Activated T-helper 2 cell treated with anti-CD3 and anti-CD28 coated beads, Interferon-gamma antibody, Interleukin-2, Interleukin-4, amounts not matched to agents 10 μg/mL and 5 μg/mL and 100 μg/mL, durations not matched to agents 14 hours and 24 hours and 36 hours (primary cell): ENCODE measurements around the gene TTLL9. TPM values are rescaled to one million over a fixed set of nuclear protein-coding genes. Genes with fewer than 3 reads are reported as not detected.

Source experiments
- DNase-seq: peaks from one replicate; pipeline ENCODE4 v3.0.0; 2021; ENCODE audit warnings: low spot score
- H3K27ac Mint-ChIP-seq: one replicate; pipeline ENCODE4 v1.8.0; 2021; ENCODE audit warnings: mixed read lengths
- H3K27me3 Mint-ChIP-seq: one replicate; pipeline ENCODE4 v1.8.0; 2021; ENCODE audit warnings: low read depth, mixed read lengths
- H3K36me3 Mint-ChIP-seq: one replicate; pipeline ENCODE4 v1.8.0; 2021; ENCODE audit warnings: low read depth, mixed read lengths
- H3K4me1 Mint-ChIP-seq: one replicate; pipeline ENCODE4 v1.8.0; 2021; ENCODE audit warnings: low read depth, mixed read lengths
- H3K4me3 Mint-ChIP-seq: one replicate; pipeline ENCODE4 v1.8.0; 2021; ENCODE audit warnings: low read depth, mild to moderate bottlenecking, moderate library complexity, mixed read lengths
- H3K9me3 Mint-ChIP-seq: one replicate; pipeline ENCODE4 v1.8.0; 2021; ENCODE audit warnings: mixed read lengths
- intact Hi-C: fragments of 100-400 bp; cut with micrococcal nuclease; formaldehyde crosslinking; loops from one replicate; pipeline ENCODE4 v1.15.1; 2023
- total RNA-seq: library from RNA; stranded (reverse); gene quantifications from 2 replicates; pipeline ENCODE4 v1.2.3, GENCODE V29; 2022

The TTLL9 gene
- total RNA-seq, 1 donor from 2014 or later = not detected

DNA sequence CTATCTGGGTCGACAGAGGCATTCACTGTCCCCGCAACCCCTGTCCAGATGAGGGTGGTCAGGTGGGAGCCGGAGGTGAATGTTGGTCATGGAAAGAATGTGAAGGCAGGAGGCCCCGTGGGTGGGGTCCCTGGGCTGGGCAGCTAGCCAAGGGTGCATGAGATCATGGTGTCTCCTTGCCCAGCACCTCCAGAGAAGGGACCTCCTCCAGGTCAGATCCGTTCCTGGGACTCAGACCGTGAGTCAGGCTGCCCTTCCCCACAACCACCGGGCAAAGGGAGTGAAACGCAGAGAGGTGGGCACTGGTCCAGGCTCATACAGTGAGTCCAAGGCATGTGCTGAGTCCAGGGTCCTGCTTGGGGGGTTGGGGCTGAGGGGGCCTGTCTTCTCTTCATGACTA lies 28.5 kb upstream of the TTLL9 start:
- Mint-ChIP-seq H3K9me3 (no peaks in the 10 kb centered on the region), H3K4me1 (no peaks in the 10 kb centered on the region), H3K27ac (no peak overlapping the region), H3K4me3 (no peak overlapping the region), H3K36me3 (no peaks in the 10 kb centered on the region), H3K27me3 (no peaks in the 10 kb centered on the region)
- intact Hi-C loops = no loop called here
- DNase-seq = no peak

DNA sequence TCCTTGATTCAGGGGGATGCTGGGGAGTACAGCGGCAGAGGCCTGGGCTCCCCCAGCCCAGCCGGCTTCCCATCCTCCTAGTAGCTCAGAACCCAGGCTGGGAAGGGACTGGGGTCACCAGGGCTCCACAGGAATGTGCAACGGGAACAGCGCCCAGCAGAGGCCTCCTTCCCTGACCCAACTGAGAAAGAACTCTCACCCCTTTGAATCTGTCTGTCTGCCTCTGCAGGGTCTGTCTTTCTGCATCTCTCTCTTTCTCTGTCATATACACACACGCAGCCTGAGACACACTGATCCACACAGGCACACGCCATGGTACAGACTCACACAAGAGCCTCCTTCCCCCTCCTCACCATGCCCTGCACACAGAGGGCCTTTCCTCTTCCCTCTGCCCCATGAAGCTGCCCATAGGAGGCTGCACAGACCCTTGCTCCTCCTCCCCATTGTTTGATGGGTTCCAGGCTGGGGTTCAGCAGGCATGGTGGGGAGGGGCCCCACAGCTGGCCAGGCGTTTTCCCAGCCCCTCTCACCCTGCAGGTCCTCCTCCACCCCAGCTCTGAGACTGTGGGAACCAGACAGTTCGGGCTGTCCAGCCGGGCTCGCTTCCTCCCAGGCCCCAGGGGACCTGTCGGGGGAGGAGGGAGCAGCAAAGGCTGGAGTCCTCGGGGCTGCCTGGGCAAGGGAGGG lies 27.8 kb upstream of the TTLL9 start:
- no peaks in the 10 kb centered on the region for H3K27me3 Mint-ChIP-seq
- H3K4me1 Mint-ChIP-seq = no peaks in the 10 kb centered on the region
- intact Hi-C loops = no loop called here

DNA sequence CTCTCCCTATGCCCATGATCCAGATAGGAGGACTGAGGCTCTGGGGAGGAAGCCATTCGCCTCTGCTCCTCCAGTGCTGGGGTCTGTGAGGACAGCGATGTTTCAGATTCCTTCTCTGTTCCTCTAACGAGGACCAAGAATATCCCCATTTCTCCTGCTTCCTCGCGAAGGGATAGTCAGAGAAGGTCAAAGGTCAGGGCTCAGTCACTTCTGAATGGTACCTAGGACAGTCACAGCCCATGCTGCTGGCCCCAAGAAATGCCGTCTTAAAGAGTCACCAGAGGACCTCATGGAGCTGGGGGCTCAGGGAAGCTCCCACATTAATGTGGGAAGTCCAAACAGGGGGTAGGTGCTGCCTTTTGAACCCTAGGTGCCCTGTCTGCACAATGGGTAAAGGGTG lies 27.1 kb upstream of the TTLL9 start:
- no peak for DNase-seq
- Mint-ChIP-seq H3K4me3 (no peak overlapping the region), H3K9me3 (no peaks in the 10 kb centered on the region), H3K27me3 (no peaks in the 10 kb centered on the region), H3K4me1 (no peaks in the 10 kb centered on the region), H3K27ac (no peak overlapping the region), H3K36me3 (no peaks in the 10 kb centered on the region)
- intact Hi-C loops = no loop called here

More for the DNA sequence above, 27.8 kb upstream of the TTLL9 start:
- Mint-ChIP-seq H3K9me3 (no peaks in the 10 kb centered on the region), H3K4me3 (no peak overlapping the region), H3K27ac (no peak overlapping the region), H3K36me3 (no peaks in the 10 kb centered on the region)
- no peak for DNase-seq

DNA sequence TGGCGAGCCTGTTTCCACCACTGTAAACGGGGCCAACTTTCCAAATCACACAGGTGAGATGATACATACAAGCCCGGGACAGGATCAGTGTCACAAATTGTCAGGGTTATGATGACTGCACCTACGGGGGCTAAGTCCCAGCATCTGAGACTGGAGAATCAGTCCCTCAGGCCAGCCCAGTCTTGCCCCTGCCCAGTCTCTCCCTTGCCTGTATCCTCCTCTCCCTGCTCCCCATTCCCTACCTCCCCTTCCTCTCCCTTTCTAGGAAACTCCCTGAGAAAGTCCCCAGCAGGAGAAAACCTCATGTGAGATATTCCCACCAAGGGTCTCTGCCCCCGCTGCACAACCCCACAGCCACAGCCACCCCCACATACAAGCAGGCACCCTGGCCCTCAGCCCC lies 26.6 kb upstream of the TTLL9 start:
- intact Hi-C loops = no loop called here
- DNase-seq = no peak

DNA sequence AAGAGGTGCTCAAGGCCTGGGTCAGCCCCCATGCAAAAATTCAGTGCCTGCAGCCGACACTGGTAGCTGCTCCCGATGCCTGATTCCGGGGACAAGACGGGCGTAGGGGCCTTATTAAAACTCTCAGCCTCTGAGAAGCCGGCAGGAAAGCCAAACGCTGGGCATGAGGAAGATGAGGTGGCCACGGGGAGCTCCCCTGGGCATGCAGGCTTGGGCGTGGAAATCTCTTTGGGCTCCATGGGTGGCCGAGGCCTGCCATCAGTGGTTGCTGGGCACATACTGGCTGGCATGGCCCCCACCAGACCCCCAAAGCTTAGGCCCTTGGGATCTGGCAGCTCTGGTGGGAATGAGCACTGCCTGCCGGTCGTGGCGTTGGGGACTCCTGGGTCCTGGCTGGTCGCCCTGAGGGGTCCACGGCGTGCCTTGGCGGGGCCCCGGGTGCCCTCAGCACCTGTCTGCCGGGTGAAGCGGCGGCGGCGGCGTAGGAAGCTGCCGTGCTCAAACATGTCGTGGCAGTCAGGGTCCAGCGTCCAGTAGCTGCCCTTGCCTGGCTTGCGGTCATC lies 25.6 kb upstream of the TTLL9 start:
- Mint-ChIP-seq H3K4me1 (no peaks in the 10 kb centered on the region), H3K9me3 (no peaks in the 10 kb centered on the region), H3K27ac (no peak overlapping the region), H3K36me3 (no peaks in the 10 kb centered on the region), H3K4me3 (no peak overlapping the region), H3K27me3 (peaks cover 6% of the 10 kb centered on the region)
- intact Hi-C loops = no loop called here
- no peak for DNase-seq

More for the DNA sequence above, 26.6 kb upstream of the TTLL9 start:
- H3K36me3 Mint-ChIP-seq = no peaks in the 10 kb centered on the region
- H3K27me3 Mint-ChIP-seq = peaks cover under 1% of the 10 kb centered on the region
- H3K9me3 Mint-ChIP-seq = no peaks in the 10 kb centered on the region
- no peak overlapping the region for H3K27ac Mint-ChIP-seq
- no peaks in the 10 kb centered on the region for H3K4me1 Mint-ChIP-seq
- H3K4me3 Mint-ChIP-seq = no peak overlapping the region

DNA sequence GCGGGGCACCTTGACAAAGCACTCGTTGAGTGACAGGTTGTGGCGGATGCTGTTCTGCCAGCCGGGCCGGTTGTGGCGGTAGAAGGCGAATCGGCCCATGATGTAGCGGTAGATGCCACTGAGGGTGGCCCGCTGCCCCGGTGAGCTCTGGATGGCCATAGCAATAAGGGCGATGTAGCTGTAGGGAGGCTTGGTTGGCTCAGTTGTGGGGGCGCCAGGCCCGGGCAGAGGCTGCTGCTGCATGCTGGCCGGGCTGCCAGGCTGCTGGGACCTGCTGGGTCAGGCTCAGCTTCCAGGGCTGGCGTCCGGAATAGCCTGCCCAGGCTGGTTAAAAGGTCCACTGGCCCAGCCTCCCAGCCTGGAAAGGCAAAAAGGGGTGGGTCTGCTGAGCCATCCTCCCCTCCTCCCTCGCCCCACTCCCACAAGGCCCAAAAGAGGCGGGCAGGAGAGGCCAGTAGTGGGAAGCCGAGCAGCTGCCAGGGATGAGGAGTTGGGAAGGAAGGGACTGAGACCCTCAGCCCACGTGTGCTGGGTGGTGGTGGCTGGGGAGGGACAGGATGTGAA lies 25.1 kb upstream of the TTLL9 start, which contains the start of gene FOXS1:
TSS of gene FOXS1 (minus strand) at position 305 of the 564 bp plus-strand sequence. CDS start at position 243, 62 bp downstream.
- no peaks in the 10 kb centered on the region for H3K36me3 Mint-ChIP-seq
- no peak for DNase-seq
- intact Hi-C loops = no loop called here
- H3K4me1 Mint-ChIP-seq = no peaks in the 10 kb centered on the region
- no peaks in the 10 kb centered on the region for H3K9me3 Mint-ChIP-seq
- no peak within 1 kb of the TSS for H3K27ac Mint-ChIP-seq
- no peak within 1 kb of the TSS for H3K4me3 Mint-ChIP-seq
- peaks cover 6% of the 10 kb centered on the region for H3K27me3 Mint-ChIP-seq

DNA sequence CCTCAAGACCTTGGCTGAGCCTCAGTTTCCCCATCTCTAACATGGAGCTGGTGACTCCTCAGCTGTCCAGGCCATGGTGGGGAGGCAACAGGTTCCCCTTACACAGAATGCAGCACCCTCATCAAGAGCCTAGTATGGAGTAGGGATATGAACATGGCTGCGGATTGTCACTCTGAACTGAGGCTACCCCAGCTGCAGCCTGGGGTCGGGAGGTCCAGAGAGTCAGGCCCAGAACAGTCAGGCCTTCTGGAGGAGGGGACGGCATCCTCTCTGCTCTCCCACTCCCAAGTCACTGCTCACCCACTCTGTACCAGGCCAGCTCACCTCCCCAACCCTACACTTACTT lies 23.7 kb upstream of the TTLL9 start:
- intact Hi-C loops = loop anchor here (2.0 kb wide), 1 partner anchor 24 kb away; no protein-coding TSS in a partner anchor
- Mint-ChIP-seq H3K36me3 (no peaks in the 10 kb centered on the region), H3K27ac (no peak overlapping the region), H3K9me3 (no peaks in the 10 kb centered on the region), H3K4me3 (no peak overlapping the region), H3K27me3 (peaks cover 8% of the 10 kb centered on the region), H3K4me1 (no peaks in the 10 kb centered on the region)
- no peak for DNase-seq

DNA sequence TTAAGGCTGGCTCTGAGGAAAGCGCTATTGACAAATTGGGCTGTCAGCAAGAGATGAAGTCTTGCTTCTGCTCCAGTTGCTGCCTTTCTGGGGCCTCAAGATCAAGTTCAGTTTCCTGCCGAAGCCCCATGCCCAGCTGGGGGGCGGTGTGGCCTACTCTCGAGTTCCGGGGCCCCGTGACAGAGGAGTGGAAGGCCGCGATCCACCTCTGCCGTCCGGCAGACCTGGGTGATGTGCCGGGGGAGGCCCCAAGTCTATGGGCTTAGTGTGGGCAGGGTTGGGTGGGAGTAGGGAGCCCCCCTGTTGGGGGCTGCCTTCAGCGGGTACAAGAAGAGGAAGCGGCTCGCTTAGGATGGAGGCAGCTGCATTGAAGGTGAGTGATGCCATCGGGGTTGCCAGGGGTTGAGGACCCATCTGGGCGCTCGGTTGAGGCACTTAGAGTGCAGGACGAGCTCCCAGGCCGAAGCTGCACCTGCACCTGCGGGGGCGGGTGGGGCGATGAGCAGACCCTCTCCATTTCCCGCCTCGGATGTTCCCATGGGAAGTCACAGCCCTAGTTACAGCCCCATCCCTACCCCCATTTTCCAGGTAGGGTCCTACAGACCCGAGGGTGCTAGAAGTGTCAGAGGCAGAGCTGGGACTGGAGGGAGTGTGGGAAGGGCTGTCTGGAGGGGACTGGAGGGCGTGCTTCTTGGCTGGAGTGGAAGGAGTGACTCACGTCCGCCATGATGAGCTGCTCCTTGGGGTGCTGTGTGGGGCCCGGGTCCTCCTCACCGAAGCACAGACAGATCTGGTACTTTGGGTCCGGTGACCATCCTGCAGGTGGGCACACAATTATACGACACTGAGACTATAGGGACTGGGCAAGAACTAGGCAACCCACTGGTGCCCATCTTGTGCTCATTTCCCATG lies 22.1 kb upstream of the TTLL9 start:
- no peak for DNase-seq
- intact Hi-C loops = no loop called here
- Mint-ChIP-seq H3K4me3 (no peak overlapping the region), H3K9me3 (no peaks in the 10 kb centered on the region), H3K36me3 (no peaks in the 10 kb centered on the region), H3K27ac (no peak overlapping the region), H3K27me3 (peaks cover 8% of the 10 kb centered on the region), H3K4me1 (no peaks in the 10 kb centered on the region)

DNA sequence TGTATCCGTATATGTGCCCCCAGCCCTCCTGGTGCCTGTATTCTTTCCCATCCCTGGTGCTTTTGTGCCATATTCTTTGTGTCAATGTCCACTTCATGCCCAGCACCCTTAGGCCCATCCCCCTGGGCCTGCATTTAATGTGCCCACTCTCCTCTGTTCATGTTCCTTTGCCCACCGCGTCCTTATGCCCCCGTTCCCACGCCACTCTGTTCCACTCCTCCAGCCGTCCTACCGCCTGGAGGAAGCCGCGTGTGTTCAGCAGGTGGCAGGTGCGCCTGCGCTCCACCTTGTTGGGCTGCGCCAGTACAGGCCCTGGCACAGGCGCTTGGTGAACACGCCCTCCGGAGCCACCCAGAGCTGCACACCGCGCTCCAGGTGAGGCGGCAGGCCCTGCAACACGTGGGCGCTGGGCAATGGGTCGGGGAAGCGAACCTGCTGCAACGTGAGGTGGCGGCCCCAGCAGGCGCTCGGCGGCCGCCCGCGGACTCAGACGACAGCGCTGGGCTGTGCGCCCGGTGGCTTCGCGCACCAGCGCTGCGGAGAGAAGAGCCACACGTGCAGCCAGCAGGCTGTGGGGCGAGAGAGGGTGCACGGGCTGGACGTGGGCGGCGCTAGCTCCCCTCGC lies 21.0 kb upstream of the TTLL9 start:
- DNase-seq = no peak
- Mint-ChIP-seq H3K27ac (no peak overlapping the region), H3K9me3 (no peaks in the 10 kb centered on the region), H3K4me3 (no peak overlapping the region), H3K4me1 (no peaks in the 10 kb centered on the region), H3K27me3 (peaks cover 11% of the 10 kb centered on the region), H3K36me3 (no peaks in the 10 kb centered on the region)
- intact Hi-C loops = no loop called here

DNA sequence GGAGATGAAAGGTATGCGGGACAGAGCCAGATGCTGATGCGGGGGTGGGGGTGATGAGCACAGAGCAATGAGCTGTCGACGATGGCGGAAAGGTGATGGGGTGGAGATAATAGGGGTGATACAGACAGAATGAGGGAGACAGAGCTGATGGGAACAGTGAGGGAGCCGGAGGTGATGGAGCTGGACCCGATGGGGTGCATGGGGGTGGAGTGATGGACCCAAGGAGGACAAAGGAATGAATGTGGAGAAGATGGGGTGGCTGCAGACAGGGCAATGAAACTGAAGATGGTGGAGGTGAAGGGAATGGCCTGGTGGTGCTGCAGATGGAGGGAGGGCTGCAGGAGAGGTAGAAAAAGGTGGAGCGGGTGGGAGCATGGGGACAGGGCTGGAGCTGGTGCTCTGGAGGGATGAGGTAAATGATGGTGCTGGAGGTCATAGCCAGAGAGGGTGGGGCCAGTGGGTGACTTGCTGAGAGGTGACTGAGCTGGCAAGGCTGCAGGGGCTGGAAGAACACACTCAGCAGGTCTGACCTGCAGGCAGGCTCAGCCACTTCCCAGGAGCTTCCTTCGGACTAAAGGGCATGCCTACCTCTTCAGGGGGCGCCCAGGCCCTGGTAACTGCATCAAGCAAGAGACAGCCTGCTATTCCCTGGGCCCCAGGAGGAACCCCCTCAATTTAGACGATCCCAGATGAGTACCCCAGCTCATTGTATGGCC lies 19.0 kb upstream of the TTLL9 start:
- no peak overlapping the region for H3K4me3 Mint-ChIP-seq
- H3K36me3 Mint-ChIP-seq = no peaks in the 10 kb centered on the region
- H3K27me3 Mint-ChIP-seq = peaks cover 11% of the 10 kb centered on the region
- intact Hi-C loops = loop anchor here (5.0 kb wide), 1 partner anchor 241 kb away; no protein-coding TSS in a partner anchor
- DNase-seq = no peak
- H3K4me1 Mint-ChIP-seq = no peaks in the 10 kb centered on the region
- H3K9me3 Mint-ChIP-seq = no peaks in the 10 kb centered on the region
- no peak overlapping the region for H3K27ac Mint-ChIP-seq

DNA sequence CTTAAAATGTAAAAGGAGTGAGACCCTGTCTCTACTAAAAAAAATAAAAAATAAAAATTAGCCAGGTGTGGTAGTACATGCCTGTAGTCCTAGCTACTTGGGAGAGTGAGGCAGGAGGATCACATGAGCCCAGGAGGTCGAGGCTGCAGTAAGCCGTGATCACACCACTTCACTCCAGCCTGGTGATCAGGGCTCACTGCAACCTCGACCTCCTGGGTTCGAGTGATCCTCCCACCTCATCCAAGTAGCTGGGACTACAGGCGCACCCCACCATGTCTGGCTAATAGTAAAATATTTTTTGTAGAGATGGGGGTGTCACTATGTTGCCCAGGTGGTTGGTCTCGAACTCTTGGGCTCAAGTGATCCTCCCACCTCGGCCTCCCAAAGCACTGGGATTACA lies 17.0 kb upstream of the TTLL9 start:
- intact Hi-C loops = loop anchor here (2.0 to 5.0 kb wide), 2 partner anchors 177 to 239 kb away; no protein-coding TSS in a partner anchor
- no peaks in the 10 kb centered on the region for H3K9me3 Mint-ChIP-seq

DNA sequence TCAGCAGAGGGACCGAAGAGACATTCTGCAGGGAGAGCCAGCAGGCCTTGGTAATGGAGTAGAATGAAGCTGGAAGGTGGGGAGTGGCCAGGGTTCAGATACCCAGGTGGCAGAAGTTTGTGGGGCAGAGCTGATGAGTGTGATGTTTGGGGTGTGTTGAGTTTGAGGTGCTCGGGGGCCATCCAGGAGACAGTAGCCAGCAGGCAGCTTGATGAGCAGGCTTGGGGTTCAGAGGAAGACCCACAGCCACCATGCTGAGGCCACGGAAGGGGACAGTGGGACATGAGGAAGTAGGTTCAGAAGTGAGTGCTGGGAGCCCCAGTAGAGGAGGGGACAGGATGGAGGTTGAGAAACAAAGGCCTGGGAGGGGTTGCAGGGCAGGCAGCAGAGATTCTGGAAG lies 13.9 kb upstream of the TTLL9 start:
- no peak for DNase-seq
- Mint-ChIP-seq H3K27me3 (peaks cover 28% of the 10 kb centered on the region), H3K4me1 (peaks cover 3% of the 10 kb centered on the region), H3K36me3 (no peaks in the 10 kb centered on the region), H3K27ac (no peak overlapping the region), H3K9me3 (no peaks in the 10 kb centered on the region), H3K4me3 (no peak overlapping the region)
- intact Hi-C loops = no loop called here

More for the DNA sequence above, 17.0 kb upstream of the TTLL9 start:
- no peak for DNase-seq
- Mint-ChIP-seq H3K4me1 (peaks cover under 1% of the 10 kb centered on the region), H3K27ac (no peak overlapping the region), H3K27me3 (peaks cover 17% of the 10 kb centered on the region), H3K4me3 (no peak overlapping the region), H3K36me3 (no peaks in the 10 kb centered on the region)
